NCI-H2196 (cell line): Measurements from ENCODE around the gene CAPN15.
"Not testable (repeated sequence)": the region's sequence is repeated elsewhere in the genome, so short reads cannot be mapped to it uniquely, and the experiment has no call there.

Source experiments
- DNase-seq: peaks from one replicate; lab custom pipeline; 2025; ENCODE audit not compliant: unreplicated experiment; lab: John Stamatoyannopoulos, UW

Gene CAPN15

GRCh38 chr16:589658-590187 is 62.2 kb downstream of the CAPN15 start, which contains the start of gene RAB40C:
Gene RAB40C, plus strand, starts transcription at chr16:590066. Its CDS starts 226 bp downstream, at chr16:590292.
- DNase-seq, result peak; percentile 96

- DNase-seq, result no peak
These were observed 62.8 kb downstream of the CAPN15 start for GRCh38 chr16:590188-590814.

- DNase-seq, result no peak
These were observed 63.3 kb downstream of the CAPN15 start for GRCh38 chr16:590815-591200.

- DNase-seq, result no peak
These were observed 63.7 kb downstream of the CAPN15 start for GRCh38 chr16:591231-591630.

- DNase-seq, result no peak
These were observed 64.5 kb downstream of the CAPN15 start for GRCh38 chr16:591892-592517.

GRCh38 chr16:592518-593306 is 65.2 kb downstream of the CAPN15 start:
- peak; percentile 88 for DNase-seq

GRCh38 chr16:593406-593805 is 65.9 kb downstream of the CAPN15 start:
- DNase-seq, result peak; percentile 82

- no peak for DNase-seq
These were observed 66.3 kb downstream of the CAPN15 start for GRCh38 chr16:593807-594206.

- no peak for DNase-seq
These were observed 67.6 kb downstream of the CAPN15 start for GRCh38 chr16:595094-595528.

- DNase-seq, result peak; percentile 67
These were observed 68.6 kb downstream of the CAPN15 start for GRCh38 chr16:595942-596735.

- DNase-seq, result no peak
These were observed 69.2 kb downstream of the CAPN15 start for GRCh38 chr16:596736-597060.

GRCh38 chr16:597655-598054 is 70.1 kb downstream of the CAPN15 start:
- not testable (repeated sequence) for DNase-seq

- DNase-seq, result no peak
These were observed 71.6 kb downstream of the CAPN15 start for GRCh38 chr16:598823-599739.

GRCh38 chr16:600781-601180 is 73.3 kb downstream of the CAPN15 start:
- peak; percentile 42 for DNase-seq

- DNase-seq, result no peak
These were observed 76.4 kb downstream of the CAPN15 start for GRCh38 chr16:603933-604332.
